Effector memory CD4-positive, alpha-beta T cell (primary cell): ENCODE measurements around the gene SPACA7.

ENCODE experiments used
- DNase-seq, 3 donors: peaks; one replicate each; pipeline ENCODE4 v3.0.0-alpha.2; 2020
- H3K27ac ChIP-seq: 2 replicates; pipeline ENCODE4 v1.7.0; 2013; ENCODE audit warnings: mild to moderate bottlenecking, low read length, moderate library complexity; ENCODE audit not compliant: insufficient read depth, poor library complexity, severe bottlenecking
- H3K27me3 ChIP-seq: replicated peaks from 2 replicates; pipeline ENCODE4 v1.7.0; 2013; ENCODE audit warnings: mild to moderate bottlenecking, low read length; ENCODE audit not compliant: insufficient read depth, control insufficient read depth, poor library complexity, severe bottlenecking
- H3K36me3 ChIP-seq: 2 replicates; pipeline ENCODE4 v1.7.0; 2013; ENCODE audit warnings: mild to moderate bottlenecking, low read length, moderate library complexity; ENCODE audit not compliant: control insufficient read depth, insufficient read depth
- H3K4me1 ChIP-seq: 2 replicates; pipeline ENCODE4 v1.7.0; 2013; ENCODE audit warnings: low read length, mild to moderate bottlenecking; ENCODE audit not compliant: control insufficient read depth, insufficient read depth, poor library complexity, severe bottlenecking
- H3K4me3 ChIP-seq: 2 replicates; pipeline ENCODE4 v1.7.0; 2013; ENCODE audit warnings: low read length, low read depth, mild to moderate bottlenecking; ENCODE audit not compliant: insufficient read depth, poor library complexity, severe bottlenecking
- H3K9me3 ChIP-seq: 2 replicates; pipeline ENCODE4 v1.7.0; 2013; ENCODE audit warnings: mild to moderate bottlenecking, low read length, moderate library complexity; ENCODE audit not compliant: control insufficient read depth

The SPACA7 gene

DNA sequence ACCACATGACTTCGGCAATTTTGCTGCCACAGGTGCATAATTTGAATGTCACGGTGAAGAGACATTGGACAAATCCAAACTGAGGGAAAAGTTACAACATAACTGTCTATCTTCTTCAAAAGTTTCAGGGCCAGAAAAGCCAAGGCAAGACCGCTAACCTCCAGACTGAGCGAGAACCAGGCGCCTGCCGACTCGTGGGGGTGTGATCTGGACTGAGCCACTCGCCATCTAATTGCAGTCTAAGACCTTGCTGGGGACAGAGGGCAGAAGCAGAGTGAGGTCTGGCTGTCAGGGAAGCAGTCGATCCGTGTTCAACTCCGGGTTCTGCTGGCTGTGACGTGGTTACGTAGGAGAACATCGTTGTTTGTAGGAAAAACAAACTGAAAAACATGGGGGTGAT, 88.6 kb downstream of the SPACA7 start:
- Histone ChIP-seq H3K36me3 (no peaks in the 10 kb centered on the region), H3K4me1 (no peaks in the 10 kb centered on the region), H3K27me3 (no peaks in the 10 kb centered on the region), H3K4me3 (no peak overlapping the region), H3K27ac (no peak overlapping the region), H3K9me3 (no peaks in the 10 kb centered on the region)
- no peak for DNase-seq

DNA sequence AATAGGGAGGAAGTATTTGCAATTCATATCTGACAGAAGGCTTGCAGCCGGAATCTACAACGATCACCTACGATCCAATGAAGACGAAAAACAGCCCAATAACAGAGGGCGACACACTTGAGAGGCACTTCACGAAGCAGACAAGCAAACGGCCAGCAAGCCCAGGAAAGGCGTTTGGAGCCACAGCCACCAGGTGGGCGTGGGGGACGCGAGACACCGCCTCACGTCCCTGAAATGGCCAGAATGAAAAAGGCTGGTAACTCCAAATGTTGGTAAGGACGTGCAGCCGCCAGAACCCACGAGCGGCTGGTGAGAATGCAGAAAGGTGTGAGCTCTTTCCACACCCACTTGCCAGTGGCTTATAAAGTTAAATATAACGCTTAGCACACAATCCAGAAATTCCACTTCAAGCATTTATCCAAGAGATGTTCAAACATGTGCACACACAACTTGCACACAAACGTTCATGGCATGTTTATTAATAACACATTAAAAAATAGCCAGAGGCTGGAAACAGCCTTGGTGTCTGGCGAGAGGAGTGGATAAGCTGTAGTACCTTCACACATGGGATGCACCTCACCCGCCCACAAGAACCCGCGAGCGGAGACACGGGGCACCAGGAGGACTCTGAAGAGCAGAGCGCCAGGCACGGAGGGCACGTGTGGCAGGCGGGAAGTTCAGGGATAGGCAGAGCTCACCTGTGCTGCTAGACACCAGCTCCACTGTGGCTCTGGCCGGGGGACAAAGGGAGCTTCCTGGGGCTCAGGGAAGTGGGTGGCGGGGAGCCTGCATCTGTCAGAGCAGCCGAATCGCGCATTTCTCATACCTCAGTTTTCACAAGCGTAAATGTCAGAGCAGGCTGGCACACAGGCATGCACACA, 89.3 kb downstream of the SPACA7 start:
- H3K27me3 ChIP-seq: no peaks in the 10 kb centered on the region
- DNase-seq: no peak
- no peak overlapping the region for H3K4me3 ChIP-seq
- no peak overlapping the region for H3K27ac ChIP-seq
- H3K9me3 ChIP-seq: no peaks in the 10 kb centered on the region
- H3K4me1 ChIP-seq: no peaks in the 10 kb centered on the region
- no peaks in the 10 kb centered on the region for H3K36me3 ChIP-seq

GRCh38 chr13:112466132-112467058, 90.2 kb downstream of the SPACA7 start:
- H3K27ac ChIP-seq: no peak overlapping the region
- H3K4me3 ChIP-seq: no peak overlapping the region
- H3K27me3 ChIP-seq: no peaks in the 10 kb centered on the region
- no peaks in the 10 kb centered on the region for H3K4me1 ChIP-seq
- no peaks in the 10 kb centered on the region for H3K36me3 ChIP-seq
- H3K9me3 ChIP-seq: no peaks in the 10 kb centered on the region
- DNase-seq: no peak

DNA sequence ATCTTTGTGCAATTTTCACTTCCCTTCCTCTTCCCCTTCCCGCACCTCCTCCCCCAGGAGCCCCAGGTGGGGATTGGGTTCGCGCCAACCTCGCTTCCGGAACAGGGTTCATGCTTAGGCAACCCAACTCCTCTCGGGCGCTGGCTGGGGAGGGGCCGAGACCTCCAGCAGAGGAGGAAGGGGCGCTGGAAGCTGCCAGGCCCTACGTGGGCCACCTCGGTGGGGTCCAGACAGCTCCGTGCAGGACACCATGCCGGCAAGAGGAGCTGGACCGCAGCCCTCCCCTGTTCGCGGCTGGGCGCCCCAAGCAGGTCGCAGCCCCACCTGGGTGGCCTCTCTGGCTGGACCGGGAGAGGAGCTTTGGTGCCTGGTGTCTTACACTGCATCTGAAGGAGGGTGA, 91.1 kb downstream of the SPACA7 start:
- H3K27ac ChIP-seq: no peak overlapping the region
- H3K9me3 ChIP-seq: no peaks in the 10 kb centered on the region
- no peaks in the 10 kb centered on the region for H3K27me3 ChIP-seq
- no peak for DNase-seq
- no peaks in the 10 kb centered on the region for H3K4me1 ChIP-seq
- no peaks in the 10 kb centered on the region for H3K36me3 ChIP-seq
- no peak overlapping the region for H3K4me3 ChIP-seq

GRCh38 chr13:112468069-112468468, 91.9 kb downstream of the SPACA7 start:
- Histone ChIP-seq H3K27me3 (no peaks in the 10 kb centered on the region), H3K36me3 (no peaks in the 10 kb centered on the region), H3K9me3 (no peaks in the 10 kb centered on the region), H3K4me3 (no peak overlapping the region), H3K27ac (no peak overlapping the region), H3K4me1 (no peaks in the 10 kb centered on the region)
- no peak for DNase-seq

DNA sequence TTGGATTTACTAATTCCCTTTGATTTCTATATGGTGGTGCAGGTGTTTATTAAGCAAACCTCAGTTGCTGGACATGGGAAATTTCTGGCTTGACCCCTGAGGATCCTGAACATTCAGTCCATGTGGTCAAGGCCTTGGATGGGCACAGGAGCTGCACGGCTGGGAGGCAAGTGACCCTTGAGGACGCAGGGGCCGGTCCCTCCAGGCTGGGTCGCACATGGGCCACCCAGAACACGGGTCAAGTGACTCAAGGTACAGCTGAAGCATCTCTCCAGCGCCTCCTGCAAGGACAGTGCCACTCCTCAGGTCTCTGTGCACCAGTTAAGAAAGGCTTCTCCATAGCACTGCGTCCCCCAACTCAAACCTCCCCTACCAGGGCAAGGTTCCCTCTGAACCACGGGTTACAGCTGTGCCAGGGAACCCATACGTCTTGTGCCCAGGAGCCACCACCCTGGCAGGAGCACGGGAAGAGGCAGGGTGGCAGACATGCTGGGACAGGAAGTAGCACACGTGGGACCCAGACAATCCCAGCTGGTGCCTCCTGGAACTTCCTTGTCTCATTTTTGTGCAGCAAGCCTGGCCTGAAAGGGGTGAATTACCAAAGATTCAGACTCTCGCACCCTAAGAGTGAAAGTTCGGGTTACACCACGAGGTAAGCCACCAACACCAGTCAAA, 93.1 kb downstream of the SPACA7 start:
- H3K27me3 ChIP-seq: no peaks in the 10 kb centered on the region

GRCh38 chr13:112473818-112474217, 97.7 kb downstream of the SPACA7 start:
- Histone ChIP-seq H3K36me3 (no peaks in the 10 kb centered on the region), H3K4me1 (no peaks in the 10 kb centered on the region), H3K9me3 (no peaks in the 10 kb centered on the region), H3K27me3 (no peaks in the 10 kb centered on the region), H3K4me3 (no peak overlapping the region), H3K27ac (no peak overlapping the region)
- no peak for DNase-seq

More for the DNA sequence above, 93.1 kb downstream of the SPACA7 start:
- Histone ChIP-seq H3K4me3 (no peak overlapping the region), H3K4me1 (no peaks in the 10 kb centered on the region), H3K9me3 (no peaks in the 10 kb centered on the region), H3K36me3 (no peaks in the 10 kb centered on the region), H3K27ac (no peak overlapping the region)
- no peak for DNase-seq

DNA sequence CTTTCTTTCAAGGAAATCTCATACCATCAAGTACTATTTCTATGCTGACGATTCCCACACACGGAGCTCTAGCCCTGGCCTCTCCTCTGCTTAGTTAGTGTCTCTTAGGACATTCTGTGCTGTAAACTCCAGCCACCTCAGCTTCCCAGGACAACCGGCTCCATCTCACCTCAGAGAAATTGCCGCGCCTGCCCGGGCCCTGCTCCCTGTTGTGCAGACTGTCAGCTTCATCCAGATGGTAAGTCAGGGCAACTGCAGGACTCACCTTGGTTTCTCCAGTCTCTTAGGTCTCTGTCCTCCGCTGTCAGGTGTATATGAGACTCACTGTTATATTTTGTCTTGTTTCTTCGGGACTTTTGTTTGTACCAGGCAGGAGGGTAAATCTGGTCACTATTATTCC, 98.7 kb downstream of the SPACA7 start:
- Histone ChIP-seq H3K36me3 (no peaks in the 10 kb centered on the region), H3K4me3 (no peak overlapping the region), H3K27ac (no peak overlapping the region), H3K4me1 (no peaks in the 10 kb centered on the region), H3K9me3 (no peaks in the 10 kb centered on the region), H3K27me3 (no peaks in the 10 kb centered on the region)
- DNase-seq: no peak

DNA sequence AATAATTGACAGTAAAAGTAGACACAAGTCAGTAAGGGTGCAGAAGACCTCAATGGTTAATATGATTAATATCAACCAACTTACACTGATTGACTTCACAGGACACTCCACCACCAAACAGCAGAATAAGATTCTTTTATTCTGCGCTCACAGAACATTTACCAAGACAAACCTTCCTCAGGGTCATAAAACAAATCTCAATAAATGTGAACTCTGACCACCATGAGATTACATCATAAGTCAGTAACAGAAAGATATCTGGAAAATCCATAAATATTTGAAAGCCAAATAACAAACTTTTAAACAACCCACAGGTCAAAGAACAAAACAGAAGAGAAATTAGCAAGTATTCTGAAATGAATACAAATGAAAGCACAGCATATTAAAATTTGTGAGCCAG, 99.7 kb downstream of the SPACA7 start:
- Histone ChIP-seq H3K36me3 (no peaks in the 10 kb centered on the region), H3K27me3 (no peaks in the 10 kb centered on the region), H3K4me3 (no peak overlapping the region), H3K4me1 (no peaks in the 10 kb centered on the region), H3K27ac (no peak overlapping the region), H3K9me3 (no peaks in the 10 kb centered on the region)
- no peak for DNase-seq
